ES-I3 (cell line): ENCODE results near the gene CTNND2.
A peak's percentile ranks its signal among the peaks of the same experiment; 100 is the strongest.

Source experiments
- H3K36me3 ChIP-seq: 2 replicates; pipeline ENCODE4 v1.6.1; 2013; ENCODE audit warnings: mild to moderate bottlenecking, low read length, control low read depth, moderate library complexity; ENCODE audit not compliant: insufficient read depth
- H3K4me1 ChIP-seq: 2 replicates; pipeline ENCODE4 v1.6.1; 2013; ENCODE audit warnings: mild to moderate bottlenecking, control low read depth, low read length; ENCODE audit not compliant: insufficient read depth
- H3K9ac ChIP-seq: 2 replicates; pipeline ENCODE4 v1.6.1; 2013; ENCODE audit warnings: low read depth, mild to moderate bottlenecking, low read length, moderate library complexity
- H3K9me3 ChIP-seq: 2 replicates; pipeline ENCODE4 v1.6.1; 2013; ENCODE audit warnings: mild to moderate bottlenecking, low read length, moderate library complexity; ENCODE audit not compliant: control insufficient read depth, insufficient read depth

CTNND2 gene

DNA sequence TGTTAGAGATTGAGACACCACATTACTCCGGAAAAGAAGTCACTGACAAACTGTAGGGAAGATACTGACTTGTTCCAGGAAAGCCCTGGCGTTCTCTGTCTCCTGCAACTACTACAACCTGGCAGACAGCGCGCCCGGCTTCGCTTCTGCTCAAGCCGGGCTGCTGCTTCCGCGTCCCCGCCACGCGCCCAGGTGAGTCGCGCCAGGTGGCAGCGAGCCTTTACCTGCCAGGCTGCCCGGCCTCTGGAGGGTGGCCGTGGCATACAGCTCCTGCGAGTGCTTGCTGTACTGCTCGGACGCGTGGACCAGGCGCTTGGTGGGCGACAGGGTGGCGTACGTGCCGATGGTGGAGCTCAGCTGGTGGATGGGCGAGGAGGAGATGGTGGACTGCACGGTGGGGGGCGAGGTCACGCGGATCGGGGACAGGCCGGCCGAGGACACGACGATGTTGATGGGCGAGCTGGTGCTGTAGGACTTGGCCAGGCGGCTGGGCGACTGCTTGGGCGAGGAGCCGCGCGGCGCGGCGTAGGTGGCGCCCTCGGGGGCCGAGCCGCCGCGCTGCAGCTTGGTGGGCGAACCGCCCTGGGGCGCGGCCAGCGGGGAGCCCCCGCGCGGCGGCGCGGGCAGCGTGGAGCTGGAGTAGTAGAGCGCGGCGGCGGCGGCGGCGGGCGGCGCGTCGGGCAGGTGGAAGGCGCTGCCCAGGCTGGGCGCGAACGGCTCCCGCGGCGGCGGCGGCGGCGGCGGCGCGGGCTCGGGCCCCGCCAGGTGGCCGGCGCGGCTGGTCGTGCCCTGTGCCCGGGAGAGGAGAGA is 519.6 kb downstream of the CTNND2 start:
- H3K4me1 ChIP-seq, result 0 out of 2 replicates have a peak, but pooled peaks cover 3% of the 10 kb centered on the region
- H3K9ac ChIP-seq, result peak overlapping the region; percentile 56; the same call in 1 of the 2 replicates

DNA sequence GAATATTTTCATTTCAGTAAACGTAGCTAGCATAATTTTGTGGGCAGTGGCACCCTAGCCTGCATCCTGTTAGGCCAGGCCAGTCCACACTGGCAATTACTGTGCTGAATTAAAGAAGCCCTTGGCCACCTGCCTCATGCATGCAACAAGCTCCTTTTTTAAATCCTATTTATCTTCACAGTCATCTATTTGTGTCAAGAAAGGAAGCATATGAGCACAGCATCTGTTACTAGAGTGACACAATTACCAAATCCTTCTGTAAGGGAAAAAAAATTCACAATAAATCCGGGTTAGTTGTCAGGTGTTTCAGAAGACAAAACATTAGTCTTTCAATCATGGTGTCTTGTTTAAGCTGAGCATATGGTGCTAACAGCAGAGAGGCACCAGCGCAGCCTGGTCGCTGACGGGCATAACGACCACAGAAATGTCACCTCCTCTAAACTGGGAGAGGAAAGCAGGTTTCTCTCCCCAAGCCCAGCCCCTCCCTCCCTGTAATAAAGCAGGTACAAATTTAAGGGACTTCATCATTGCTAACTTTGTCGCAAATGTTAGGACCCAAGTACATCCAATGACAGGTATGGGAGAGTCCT is 520.6 kb downstream of the CTNND2 start:
- no peak overlapping the region for H3K9ac ChIP-seq
- H3K36me3 ChIP-seq, result no peaks in the 10 kb centered on the region
- H3K4me1 ChIP-seq, result 0 out of 2 replicates have a peak, but pooled peaks cover 3% of the 10 kb centered on the region
- H3K9me3 ChIP-seq, result no peaks in the 10 kb centered on the region

More for the DNA sequence above, 519.6 kb downstream of the CTNND2 start:
- no peaks in the 10 kb centered on the region for H3K36me3 ChIP-seq
- no peaks in the 10 kb centered on the region for H3K9me3 ChIP-seq

- Histone ChIP-seq H3K9me3 (no peaks in the 10 kb centered on the region), H3K9ac (no peak overlapping the region), H3K36me3 (no peaks in the 10 kb centered on the region), H3K4me1 (no peaks in the 10 kb centered on the region; the same call in 1 of the 2 replicates)
Observed at GRCh38 chr5:11378461-11378860, 525.8 kb downstream of the CTNND2 start.

- H3K9me3 ChIP-seq, result no peaks in the 10 kb centered on the region
- no peaks in the 10 kb centered on the region; the same call in 1 of the 2 replicates for H3K4me1 ChIP-seq
- H3K9ac ChIP-seq, result no peak overlapping the region
- H3K36me3 ChIP-seq, result no peaks in the 10 kb centered on the region
Observed at GRCh38 chr5:11377896-11378295, 526.4 kb downstream of the CTNND2 start.

GRCh38 chr5:11372191-11372590 is 532.1 kb downstream of the CTNND2 start:
- no peaks in the 10 kb centered on the region for H3K36me3 ChIP-seq
- H3K4me1 ChIP-seq, result no peaks in the 10 kb centered on the region; the same call in 1 of the 2 replicates
- H3K9ac ChIP-seq, result no peak overlapping the region
- H3K9me3 ChIP-seq, result no peaks in the 10 kb centered on the region

DNA sequence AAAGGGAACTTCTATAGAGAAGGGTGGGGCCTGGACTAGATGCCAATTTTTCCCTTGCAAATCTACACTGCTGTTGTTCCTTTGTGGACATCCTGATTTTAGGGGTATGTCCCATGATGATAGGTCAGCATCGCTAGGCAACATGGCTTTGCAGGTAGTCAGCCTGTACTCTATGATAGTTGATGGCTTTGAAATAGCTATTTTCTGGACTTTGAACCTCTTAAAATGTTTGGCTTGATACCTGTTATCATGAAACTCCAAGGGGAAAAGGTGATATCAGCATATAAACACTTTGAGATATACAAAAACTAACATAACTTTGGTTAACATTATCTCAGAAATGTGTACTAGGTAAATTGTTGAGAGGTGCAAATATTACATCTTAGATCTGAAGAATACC is 533.2 kb downstream of the CTNND2 start:
- Histone ChIP-seq H3K9ac (no peak overlapping the region), H3K9me3 (no peaks in the 10 kb centered on the region), H3K36me3 (no peaks in the 10 kb centered on the region), H3K4me1 (no peaks in the 10 kb centered on the region; the same call in 1 of the 2 replicates)

DNA sequence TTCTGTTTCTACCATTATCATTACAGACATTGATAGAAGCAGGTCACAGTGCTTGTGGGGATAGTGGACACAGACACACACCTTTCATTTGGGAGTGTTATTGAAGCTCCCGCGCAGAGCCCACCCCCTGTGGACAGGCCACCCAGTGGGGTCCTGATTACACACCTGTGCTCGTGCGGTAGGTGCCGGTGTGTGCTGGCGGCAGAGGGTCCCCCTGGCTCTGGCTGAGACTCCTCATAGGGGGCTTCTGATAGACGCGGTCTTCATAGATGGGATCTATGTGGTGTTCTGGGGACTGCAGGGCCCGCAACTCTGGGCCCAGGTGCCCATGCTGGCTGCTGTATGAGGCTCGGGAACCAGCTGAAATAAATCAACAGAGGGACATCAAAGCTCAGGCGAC is 539.7 kb downstream of the CTNND2 start:
- no peaks in the 10 kb centered on the region for H3K4me1 ChIP-seq
- H3K9me3 ChIP-seq, result no peaks in the 10 kb centered on the region
- no peaks in the 10 kb centered on the region for H3K36me3 ChIP-seq
- no peak overlapping the region for H3K9ac ChIP-seq

- H3K9me3 ChIP-seq, result no peaks in the 10 kb centered on the region
- H3K4me1 ChIP-seq, result no peaks in the 10 kb centered on the region
- H3K36me3 ChIP-seq, result no peaks in the 10 kb centered on the region
- no peak overlapping the region for H3K9ac ChIP-seq
Observed at GRCh38 chr5:11363631-11364178, 540.5 kb downstream of the CTNND2 start.

DNA sequence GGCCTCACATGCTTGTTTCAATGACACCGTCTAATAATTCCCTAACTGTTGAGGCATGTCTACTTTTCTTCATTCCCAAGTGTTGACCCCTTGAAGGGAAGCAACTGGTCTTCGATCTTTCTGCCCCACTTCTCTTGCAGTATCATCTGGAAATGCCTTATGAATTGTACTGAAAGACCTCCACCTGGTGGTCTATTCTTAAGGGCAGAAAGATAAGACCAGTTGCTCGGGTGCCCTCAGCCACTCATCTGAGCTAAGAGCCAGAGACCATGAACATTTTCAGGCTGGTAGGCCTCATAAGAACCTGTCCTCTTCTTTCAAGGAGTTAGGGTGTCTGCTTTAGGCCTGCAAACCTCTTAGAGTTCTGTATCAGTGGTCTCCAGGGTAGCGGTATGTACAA is 542.5 kb downstream of the CTNND2 start:
- Histone ChIP-seq H3K9ac (no peak overlapping the region), H3K36me3 (no peaks in the 10 kb centered on the region), H3K9me3 (no peaks in the 10 kb centered on the region), H3K4me1 (no peaks in the 10 kb centered on the region)

GRCh38 chr5:11357928-11358327 is 546.3 kb downstream of the CTNND2 start:
- no peaks in the 10 kb centered on the region for H3K36me3 ChIP-seq

DNA sequence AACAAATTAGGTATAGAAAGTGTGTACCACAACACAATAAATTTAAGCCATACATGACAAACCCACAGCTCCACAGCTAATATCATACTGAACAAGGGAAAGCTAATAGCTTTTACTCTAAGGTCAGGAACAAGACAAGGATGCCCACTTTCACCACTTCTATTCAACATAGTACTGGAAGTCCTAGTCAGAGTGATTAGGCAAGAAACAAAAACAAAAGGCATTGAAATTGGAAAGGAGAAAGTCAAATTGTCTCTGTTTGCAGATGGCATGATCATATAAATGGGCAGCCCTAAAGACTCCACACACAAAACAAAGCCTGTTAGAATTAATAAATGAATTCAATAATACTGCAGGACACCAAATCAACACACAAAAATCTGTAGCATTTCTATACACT is 548.8 kb downstream of the CTNND2 start:
- no peaks in the 10 kb centered on the region for H3K4me1 ChIP-seq
- no peaks in the 10 kb centered on the region for H3K9me3 ChIP-seq
- no peaks in the 10 kb centered on the region for H3K36me3 ChIP-seq
- no peak overlapping the region for H3K9ac ChIP-seq

More at GRCh38 chr5:11357928-11358327, 546.3 kb downstream of the CTNND2 start:
- H3K9me3 ChIP-seq, result no peaks in the 10 kb centered on the region
- no peaks in the 10 kb centered on the region for H3K4me1 ChIP-seq
- H3K9ac ChIP-seq, result no peak overlapping the region

GRCh38 chr5:11346336-11346735 is 557.9 kb downstream of the CTNND2 start:
- Histone ChIP-seq H3K4me1 (no peaks in the 10 kb centered on the region), H3K9ac (no peak overlapping the region), H3K9me3 (no peaks in the 10 kb centered on the region), H3K36me3 (no peaks in the 10 kb centered on the region)

DNA sequence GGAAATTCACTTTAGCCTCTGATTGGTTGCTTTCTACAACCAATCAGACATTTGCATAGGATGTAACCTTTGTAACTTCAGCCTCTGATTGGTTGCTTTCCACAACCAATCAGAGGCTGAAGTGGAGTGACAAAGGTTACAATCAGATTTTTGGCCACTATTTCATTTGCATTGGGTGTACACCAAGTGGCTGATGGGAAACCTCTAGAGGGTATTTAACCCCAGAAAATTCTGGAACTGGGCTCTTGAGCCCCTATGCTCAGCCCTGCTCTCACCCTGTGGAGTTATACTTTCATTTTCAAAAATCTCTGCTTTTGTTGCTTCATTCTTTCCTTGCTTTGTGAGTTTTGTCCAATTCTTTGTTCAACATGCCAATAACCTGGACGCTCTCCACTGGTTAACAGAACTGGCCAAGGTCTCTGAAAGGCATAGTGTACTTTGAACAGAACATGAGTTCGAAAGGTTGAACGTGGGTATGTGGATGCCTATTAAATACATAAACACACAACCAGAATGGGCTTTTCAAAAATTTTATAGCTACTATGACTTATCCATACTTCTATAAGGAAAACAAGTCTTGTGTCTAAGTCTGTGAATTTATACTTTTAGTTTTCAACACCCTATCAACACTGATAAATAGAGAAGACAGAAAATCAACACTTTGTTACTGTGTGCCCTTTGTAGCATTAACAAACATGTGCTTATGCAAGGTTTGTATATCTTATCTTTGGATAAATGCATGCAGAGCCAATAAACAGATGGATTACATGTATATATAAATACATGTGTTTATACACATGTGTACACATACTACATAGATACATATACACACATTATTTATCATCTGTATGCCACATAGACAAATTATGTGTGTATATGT is 568.1 kb downstream of the CTNND2 start:
- no peak overlapping the region for H3K9ac ChIP-seq
- no peaks in the 10 kb centered on the region for H3K4me1 ChIP-seq
- H3K36me3 ChIP-seq, result no peaks in the 10 kb centered on the region
- no peaks in the 10 kb centered on the region for H3K9me3 ChIP-seq

DNA sequence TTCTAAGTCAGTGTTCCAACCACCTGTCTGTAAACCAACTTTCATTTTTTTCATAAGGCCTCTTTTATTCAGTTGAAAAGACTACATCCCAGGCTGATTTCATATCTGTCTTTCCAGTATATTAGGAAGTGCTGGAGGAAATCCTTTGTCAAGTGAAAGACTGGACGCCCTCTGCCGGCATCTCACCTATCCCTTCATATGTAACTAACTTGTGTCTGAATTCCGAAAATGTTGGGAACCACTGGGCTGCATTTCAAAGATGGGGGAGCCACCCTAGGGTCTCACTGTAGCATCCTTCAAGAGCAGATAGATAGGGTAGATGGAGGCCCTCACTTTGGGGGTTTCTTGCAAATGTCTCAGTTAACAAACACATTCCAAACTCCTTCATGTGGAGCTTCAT is 569.8 kb downstream of the CTNND2 start:
- Histone ChIP-seq H3K36me3 (no peaks in the 10 kb centered on the region), H3K9me3 (no peaks in the 10 kb centered on the region)

More for the DNA sequence above, 569.8 kb downstream of the CTNND2 start:
- no peaks in the 10 kb centered on the region for H3K4me1 ChIP-seq
- H3K9ac ChIP-seq, result no peak overlapping the region
